ENCODE measurements around the gene ALKBH3. TPM values are rescaled to one million over a fixed set of nuclear protein-coding genes. Genes with fewer than 3 reads are reported as not detected.

Gene ALKBH3
- polyA plus RNA-seq, 1 of the 3 experiments (the other 2 are of a cell fraction): 27.0 TPM

DNA sequence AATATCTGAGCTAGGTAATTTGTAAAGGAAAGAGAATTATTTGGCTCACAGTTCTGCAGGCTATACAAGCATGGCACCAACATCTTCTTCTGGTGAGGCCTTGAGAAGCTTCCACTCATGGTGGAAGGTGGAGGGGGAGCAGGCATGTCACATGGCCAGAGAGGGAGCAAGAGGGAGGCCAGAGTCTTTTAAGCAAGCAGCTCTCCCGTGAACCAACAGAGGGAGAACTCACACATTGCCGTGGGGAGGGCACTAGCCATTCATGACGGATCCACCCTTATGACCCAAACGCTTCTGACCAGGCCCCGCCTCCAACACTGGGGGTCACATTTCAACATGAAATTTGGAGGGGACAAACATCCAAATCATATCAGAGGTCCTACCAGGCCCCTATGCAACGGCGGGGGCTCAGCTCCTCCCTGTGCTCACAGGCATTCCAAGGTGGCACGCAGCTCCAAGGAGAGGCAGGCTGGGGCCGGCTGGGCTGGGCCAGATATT lies 66.4 kb downstream of the ALKBH3 start:
- ChIA-PET CTCF (interaction anchor here (0.6 to 13.9 kb wide), 28 partner anchors 9 to 110 kb away, joined by 3 to 222 read pairs (median 6); partner anchors contain the start of gene ALKBH3), POLR2A (interaction anchor here (0.9 to 5.9 kb wide), 16 partner anchors 14 to 94 kb away, joined by 3 to 53 read pairs (median 10); no protein-coding TSS in a partner anchor)

More for the DNA sequence above, 66.4 kb downstream of the ALKBH3 start:
- H2AFZ ChIP-seq (ENCODE audit: low read depth): no peak overlapping the region
- H3K27ac ChIP-seq (ENCODE audit: low read depth in 2 of 2, low read length in 1 of 2): peak overlapping the region in 1 of 2 experiments; percentile 92; a peak in 2 of 4 replicates
- no peak overlapping the region for H3K4me2 ChIP-seq
- no peaks in the 10 kb centered on the region for H3K79me2 ChIP-seq (ENCODE audit: insufficient read depth)
- H3K36me3 ChIP-seq (replicated peaks in 1 of 2; ENCODE audit: control insufficient read depth in 1 of 2, insufficient read depth in 2 of 2, low read length in 1 of 2): no peaks in the 10 kb centered on the region
- H3K9me3 ChIP-seq: no peaks in the 10 kb centered on the region
- no peak for DNase-seq
- H3K4me1 ChIP-seq (ENCODE audit: control insufficient read depth in 1 of 2, insufficient read depth in 2 of 2, low read depth in 1 of 2, low read length in 1 of 2): peaks cover 5 to 38% of the 10 kb centered on the region in 2 experiments; a peak in 2 of 4 replicates
- no peak overlapping the region for H3K9ac ChIP-seq
- no peaks in the 10 kb centered on the region for H3F3A ChIP-seq (replicated peaks; ENCODE audit: insufficient read depth)
- no peak overlapping the region; a peak in 1 of 4 replicates for H3K4me3 ChIP-seq (ENCODE audit: low read depth in 2 of 2, low read length in 1 of 2)
- peaks cover 54% of the 10 kb centered on the region for H3K27me3 ChIP-seq (ENCODE audit: insufficient read depth)
- TF ChIP-seq, protein P1, sequence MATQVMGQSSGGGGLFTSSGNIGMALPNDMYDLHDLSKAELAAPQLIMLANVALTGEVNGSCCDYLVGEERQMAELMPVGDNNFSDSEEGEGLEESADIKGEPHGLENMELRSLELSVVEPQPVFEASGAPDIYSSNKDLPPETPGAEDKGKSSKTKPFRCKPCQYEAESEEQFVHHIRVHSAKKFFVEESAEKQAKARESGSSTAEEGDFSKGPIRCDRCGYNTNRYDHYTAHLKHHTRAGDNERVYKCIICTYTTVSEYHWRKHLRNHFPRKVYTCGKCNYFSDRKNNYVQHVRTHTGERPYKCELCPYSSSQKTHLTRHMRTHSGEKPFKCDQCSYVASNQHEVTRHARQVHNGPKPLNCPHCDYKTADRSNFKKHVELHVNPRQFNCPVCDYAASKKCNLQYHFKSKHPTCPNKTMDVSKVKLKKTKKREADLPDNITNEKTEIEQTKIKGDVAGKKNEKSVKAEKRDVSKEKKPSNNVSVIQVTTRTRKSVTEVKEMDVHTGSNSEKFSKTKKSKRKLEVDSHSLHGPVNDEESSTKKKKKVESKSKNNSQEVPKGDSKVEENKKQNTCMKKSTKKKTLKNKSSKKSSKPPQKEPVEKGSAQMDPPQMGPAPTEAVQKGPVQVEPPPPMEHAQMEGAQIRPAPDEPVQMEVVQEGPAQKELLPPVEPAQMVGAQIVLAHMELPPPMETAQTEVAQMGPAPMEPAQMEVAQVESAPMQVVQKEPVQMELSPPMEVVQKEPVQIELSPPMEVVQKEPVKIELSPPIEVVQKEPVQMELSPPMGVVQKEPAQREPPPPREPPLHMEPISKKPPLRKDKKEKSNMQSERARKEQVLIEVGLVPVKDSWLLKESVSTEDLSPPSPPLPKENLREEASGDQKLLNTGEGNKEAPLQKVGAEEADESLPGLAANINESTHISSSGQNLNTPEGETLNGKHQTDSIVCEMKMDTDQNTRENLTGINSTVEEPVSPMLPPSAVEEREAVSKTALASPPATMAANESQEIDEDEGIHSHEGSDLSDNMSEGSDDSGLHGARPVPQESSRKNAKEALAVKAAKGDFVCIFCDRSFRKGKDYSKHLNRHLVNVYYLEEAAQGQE (IDR thresholded peaks at IDR 0.05; ENCODE audit: low read depth, low read length): no peak
- TF ChIP-seq RCOR1 (IDR thresholded peaks at IDR 0.05; ENCODE audit: low read length) (peak; percentile 24; the same call in 1 of the 2 replicates), CHD2 (IDR thresholded peaks at IDR 0.05; ENCODE audit: low read length, partially characterized antibody) (peak; percentile 50), MXI1 (IDR thresholded peaks at IDR 0.05; ENCODE audit: low read depth, low read length) (peak; percentile 40; the same call in 1 of the 2 replicates), TEAD4 (IDR thresholded peaks at IDR 0.05; ENCODE audit: borderline replicate concordance, insufficient read depth) (no peak), JUND (IDR thresholded peaks at IDR 0.05) (no peak), RAD21 (IDR thresholded peaks at IDR 0.05; ENCODE audit: low read length) (peak; percentile 59), EP300 (IDR thresholded peaks at IDR 0.05; ENCODE audit: borderline replicate concordance in 1 of 2, low read depth in 1 of 2, low read length in 1 of 2) (0 out of 4 replicates have a peak, but pooled peaks of 1 of the 2 experiments have one; percentile 7), RXRA (IDR thresholded peaks at IDR 0.05; ENCODE audit: borderline replicate concordance, low read depth) (no peak), FOSL2 (IDR thresholded peaks at IDR 0.05; ENCODE audit: borderline replicate concordance, low read depth) (no peak), SMC3 (IDR thresholded peaks at IDR 0.05; ENCODE audit: low read depth, low read length) (peak; percentile 52)
- TF ChIP-seq, protein P2, sequence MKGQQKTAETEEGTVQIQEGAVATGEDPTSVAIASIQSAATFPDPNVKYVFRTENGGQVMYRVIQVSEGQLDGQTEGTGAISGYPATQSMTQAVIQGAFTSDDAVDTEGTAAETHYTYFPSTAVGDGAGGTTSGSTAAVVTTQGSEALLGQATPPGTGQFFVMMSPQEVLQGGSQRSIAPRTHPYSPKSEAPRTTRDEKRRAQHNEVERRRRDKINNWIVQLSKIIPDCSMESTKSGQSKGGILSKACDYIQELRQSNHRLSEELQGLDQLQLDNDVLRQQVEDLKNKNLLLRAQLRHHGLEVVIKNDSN (IDR thresholded peaks at IDR 0.05; ENCODE audit: borderline replicate concordance, low read depth): peak; percentile 52; the same call in 1 of the 2 replicates
- TF ChIP-seq, protein P3, sequence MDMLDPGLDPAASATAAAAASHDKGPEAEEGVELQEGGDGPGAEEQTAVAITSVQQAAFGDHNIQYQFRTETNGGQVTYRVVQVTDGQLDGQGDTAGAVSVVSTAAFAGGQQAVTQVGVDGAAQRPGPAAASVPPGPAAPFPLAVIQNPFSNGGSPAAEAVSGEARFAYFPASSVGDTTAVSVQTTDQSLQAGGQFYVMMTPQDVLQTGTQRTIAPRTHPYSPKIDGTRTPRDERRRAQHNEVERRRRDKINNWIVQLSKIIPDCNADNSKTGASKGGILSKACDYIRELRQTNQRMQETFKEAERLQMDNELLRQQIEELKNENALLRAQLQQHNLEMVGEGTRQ (IDR thresholded peaks at IDR 0.05; ENCODE audit: borderline replicate concordance, low read depth, low read length): peak; percentile 19; the same call in 1 of the 2 replicates
- TF ChIP-seq, protein P4, sequence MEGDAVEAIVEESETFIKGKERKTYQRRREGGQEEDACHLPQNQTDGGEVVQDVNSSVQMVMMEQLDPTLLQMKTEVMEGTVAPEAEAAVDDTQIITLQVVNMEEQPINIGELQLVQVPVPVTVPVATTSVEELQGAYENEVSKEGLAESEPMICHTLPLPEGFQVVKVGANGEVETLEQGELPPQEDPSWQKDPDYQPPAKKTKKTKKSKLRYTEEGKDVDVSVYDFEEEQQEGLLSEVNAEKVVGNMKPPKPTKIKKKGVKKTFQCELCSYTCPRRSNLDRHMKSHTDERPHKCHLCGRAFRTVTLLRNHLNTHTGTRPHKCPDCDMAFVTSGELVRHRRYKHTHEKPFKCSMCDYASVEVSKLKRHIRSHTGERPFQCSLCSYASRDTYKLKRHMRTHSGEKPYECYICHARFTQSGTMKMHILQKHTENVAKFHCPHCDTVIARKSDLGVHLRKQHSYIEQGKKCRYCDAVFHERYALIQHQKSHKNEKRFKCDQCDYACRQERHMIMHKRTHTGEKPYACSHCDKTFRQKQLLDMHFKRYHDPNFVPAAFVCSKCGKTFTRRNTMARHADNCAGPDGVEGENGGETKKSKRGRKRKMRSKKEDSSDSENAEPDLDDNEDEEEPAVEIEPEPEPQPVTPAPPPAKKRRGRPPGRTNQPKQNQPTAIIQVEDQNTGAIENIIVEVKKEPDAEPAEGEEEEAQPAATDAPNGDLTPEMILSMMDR (IDR thresholded peaks at IDR 0.05): peak; percentile 26; the same call in 1 of the 2 replicates
- H3K9me2 ChIP-seq: no peaks in the 10 kb centered on the region
- no peaks in the 10 kb centered on the region for H4K20me1 ChIP-seq (ENCODE audit: insufficient read depth)
- 45% methylated on average over 6 of the region's 9 CpGs for WGBS (ENCODE audit: low lambda C conversion rate)

All from SK-N-SH (cell line).